HG03354 (cell line): ENCODE data around the gene FUS.
"Not testable (repeated sequence)": the region's sequence is repeated elsewhere in the genome, so short reads cannot be mapped to it uniquely, and the experiment has no call there.

Experiments
- ATAC-seq: cut with Tn5 transposase; IDR thresholded peaks from one replicate; pipeline ENCODE4 v1.9.1; 2021; ENCODE audit warnings: mild to moderate bottlenecking; ENCODE audit not compliant: unreplicated experiment, poor library complexity, severe bottlenecking

FUS gene

DNA sequence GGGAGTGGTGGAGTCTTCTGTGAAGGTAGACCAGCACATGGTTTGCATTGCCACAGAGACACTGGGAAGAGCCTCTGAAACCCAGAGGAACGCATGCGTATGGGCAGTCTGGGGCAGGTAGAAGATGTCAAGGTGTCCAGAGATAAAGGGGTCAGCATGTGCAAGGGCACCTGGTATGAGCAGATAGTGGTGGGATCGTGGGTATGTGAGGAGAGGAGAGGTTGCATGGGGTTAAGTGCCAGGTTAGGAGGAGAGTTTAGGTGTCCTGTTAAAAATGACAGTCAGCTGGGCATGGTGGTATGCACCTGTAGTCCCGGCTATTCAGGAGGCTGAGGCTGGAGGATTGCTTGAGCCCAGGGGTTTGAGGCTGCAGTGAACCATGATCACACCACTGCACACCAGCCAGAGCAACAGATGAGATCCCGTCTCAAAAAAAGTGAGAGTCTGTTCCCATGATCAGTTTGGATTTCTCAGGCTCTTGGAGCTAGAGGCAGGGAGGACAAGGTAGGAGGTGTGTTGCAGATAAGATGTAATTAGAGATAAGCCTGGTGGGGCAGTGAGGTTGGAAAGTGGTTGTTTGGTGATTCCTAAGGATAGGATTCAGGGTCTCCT lies 19.6 kb downstream of the FUS start:
- no peak for ATAC-seq

DNA sequence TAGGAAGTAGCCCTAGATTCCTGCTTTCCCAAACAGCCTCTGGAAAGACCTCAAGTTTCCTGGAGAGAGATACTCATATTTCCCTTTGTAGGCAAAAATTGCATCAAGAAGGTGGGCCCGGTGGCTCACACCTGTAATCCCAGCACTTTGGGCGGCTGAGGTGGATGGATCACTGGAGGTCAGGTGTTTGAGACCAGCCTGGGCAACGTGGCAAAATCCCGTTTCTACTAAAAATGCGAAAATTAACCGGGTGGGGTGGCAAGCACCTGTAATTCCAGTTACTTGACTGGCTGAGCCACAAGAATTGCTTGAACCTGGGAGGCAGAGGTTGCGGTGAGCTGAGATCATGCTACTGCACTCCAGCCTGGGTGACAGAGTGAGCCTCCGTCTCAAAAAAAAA lies 20.2 kb downstream of the FUS start:
- ATAC-seq: not testable (repeated sequence)

DNA sequence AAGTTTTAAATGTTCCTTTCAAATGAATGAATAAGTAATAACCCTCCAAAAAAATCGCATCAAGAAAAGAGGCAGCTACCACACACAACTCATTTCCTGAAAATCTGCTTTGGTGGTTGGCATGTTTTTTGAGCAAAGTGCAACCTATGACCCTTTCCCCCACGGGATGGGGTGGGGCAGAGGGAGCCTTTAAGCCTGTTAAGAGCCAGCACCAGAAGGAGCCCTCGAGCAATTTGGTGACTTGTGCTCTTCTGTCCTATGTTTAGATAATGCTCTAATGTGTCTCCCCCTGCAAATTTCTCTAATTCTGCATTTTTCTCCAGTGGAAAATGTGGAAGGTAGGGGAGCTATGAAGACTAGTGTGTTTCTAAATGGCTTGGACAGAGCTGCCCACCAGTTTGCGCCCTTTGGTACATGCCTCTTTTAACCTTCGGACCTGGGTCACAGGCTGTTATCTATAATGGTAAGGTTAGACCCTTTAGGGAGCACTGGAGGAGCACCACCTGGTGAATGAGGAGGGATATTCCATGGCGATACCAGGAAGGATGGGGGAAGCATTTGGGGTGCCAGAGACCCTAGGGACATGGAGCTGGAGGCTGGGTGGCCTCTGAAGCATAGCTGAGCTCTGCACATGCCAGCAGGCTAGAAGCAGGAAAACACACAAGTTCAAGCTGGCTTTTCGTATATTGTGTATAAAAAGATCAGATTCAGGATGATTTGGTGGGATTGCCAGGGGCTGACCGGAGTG lies 21.1 kb downstream of the FUS start:
- ATAC-seq: no peak

DNA sequence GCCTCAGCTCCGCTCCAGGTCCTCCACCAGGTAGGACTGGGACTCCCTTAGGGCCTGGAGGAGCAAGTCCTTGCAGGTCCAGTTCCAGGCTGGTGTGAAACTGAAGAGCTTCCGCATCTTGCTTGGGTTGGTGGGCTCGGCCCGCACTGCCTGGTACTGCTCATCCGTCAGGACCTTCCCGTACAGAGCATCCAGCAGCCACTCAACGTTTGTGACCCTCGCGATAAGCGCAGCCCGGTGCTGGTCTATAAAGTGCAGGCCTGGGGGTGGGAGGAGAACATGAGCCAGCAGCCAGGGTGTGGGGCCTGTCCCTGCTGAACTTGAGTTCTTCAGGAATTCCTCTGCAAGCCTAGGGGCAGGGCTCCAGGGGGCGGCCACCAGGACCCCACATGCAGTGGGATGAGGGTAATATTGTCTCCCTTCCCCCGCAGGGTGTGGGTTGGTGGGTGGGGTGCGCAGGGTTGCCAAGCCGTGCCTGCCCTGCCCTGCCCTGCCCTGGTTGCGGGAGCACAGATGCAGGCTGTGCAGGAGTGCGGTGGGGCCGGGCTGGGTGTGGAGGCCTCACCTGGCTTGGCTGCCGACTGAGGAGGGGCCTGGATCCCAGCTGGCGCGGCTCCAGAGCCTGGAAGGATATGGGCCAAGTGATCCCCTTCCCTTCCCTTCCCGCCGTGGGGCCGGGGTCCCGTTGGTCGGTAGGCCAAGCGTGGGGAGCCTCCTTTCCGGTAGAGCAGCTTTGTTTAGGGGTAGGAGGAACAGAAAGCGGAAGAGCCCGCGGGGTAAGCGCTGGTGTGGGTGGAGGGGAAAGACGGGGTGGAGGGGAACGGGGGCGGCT lies 21.9 kb downstream of the FUS start:
- peak; percentile 68 for ATAC-seq

DNA sequence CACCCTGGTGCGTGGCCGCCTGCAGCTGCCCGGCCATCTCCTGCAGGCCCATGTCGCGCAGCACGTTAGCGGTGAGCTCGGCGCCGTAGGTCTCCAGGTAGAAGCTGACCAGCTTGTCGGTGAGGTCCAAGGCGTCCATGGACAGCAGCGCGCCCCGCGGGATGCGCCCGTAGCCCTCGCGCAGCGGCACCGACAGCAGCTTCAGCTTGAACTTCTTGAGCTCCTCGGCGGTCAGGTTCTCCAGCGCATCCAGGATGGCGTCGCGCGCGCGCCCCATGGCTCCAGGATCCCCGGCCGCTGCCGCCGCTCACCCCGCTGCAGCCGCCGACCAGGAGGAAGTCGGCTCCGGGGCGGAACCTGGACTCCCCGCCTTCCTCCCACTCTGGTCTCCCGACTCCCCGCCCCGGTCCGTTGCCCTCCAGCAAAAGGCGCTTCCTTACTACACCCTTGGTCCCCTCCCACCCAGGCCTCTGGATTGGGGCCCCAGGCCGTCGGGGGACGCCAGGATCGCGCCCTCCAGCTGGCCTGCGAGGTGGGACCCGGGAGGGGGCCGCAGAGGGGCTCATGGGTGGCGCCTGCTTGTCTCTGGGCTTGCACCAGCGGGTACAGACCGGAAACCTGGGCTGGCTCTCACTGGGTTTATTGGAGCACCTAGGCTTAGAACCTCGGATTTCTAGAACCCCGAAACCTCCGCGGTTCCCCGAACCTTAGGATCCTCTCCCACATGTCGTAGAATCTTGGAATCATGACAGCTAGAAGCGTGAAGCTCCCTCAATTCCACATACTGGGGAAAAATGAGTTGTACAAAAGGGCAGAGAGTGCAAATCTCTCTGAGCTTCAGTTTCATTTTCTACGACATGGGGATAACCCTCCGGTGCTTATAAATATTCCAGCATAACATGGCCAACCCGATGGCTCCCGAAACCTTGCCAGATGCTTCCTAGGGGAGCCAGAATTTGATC lies 22.8 kb downstream of the FUS start, which contains the start of gene PYCARD:
TSS of gene PYCARD (minus strand) at position 347 of the 962 bp plus-strand sequence. CDS start at position 277, 70 bp downstream.
- ATAC-seq: peak; percentile 34

DNA sequence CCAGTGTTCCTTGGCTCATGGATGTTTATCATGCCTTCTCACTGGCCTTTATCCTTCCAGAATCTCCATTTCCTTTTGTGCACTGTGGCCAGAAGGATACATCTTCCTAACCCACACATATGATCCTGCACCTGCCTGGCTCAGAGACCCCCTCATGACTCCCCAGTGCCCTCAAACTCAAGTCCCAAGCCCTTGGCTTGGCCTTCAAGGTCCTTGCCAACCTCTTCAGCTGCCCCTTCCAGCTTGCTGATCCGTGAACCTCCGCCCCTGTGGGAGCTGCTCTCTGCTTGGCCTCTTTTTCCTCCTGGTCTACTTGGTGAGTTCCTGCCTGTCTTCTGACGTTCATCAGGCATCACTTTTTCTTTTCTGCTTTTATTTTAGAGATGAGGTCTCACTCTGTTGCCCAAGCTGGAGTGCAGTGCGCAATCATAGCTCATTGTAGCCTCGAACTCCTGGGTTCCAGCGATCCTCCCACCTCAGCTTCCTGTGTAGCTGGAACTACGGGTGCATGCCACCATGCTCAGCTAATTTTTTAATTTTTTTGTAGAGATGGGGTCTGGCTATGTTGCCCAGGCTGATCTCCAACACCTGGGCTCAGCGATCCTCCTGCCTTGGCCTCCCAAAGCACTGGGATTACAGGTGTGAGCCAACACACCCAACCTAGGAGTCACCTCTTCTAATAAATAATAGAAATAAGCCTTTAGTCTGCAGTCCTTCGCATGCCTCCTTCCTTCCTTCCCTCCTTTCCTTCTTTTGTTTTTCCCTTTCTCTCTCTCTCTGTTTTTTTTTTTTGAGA lies 25.1 kb downstream of the FUS start:
- ATAC-seq: no peak

DNA sequence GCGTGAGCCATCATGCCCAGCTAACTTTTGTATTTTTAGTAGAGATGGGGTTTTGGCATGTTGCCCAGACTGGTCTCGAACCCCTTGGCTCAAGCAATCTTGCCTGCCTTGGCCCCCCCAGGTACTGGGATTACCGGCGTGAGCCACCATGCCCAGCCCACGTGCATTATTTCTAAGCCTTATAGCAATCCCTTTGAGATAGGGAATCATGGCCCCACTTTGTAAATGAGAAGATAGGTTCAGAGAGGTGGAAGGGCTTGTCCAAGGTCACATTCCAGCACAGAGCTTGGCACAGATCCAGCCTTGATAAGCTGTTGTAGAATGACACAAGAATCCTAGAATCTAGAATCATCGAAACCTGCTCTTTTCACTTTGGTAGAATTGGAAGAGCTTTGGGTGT lies 26.8 kb downstream of the FUS start:
- no peak for ATAC-seq

DNA sequence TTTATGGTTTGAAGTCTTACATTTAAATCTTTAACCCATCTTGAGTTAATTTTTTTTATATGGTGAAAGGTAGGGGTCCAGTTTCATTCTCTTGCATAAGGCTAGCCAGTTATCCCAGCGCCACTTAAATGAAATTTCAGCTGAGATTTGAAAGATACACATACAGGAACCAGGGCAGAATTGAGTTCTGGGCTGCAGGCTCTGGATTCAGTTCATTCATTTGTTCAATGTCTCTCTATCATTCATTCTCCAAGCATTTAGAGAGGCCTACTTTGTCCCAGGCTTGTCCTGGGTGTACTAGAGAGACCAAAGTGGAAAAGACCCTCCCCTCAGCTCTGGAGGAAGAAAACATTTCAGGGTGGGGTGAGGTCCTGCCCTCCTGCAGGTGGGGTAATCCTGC lies 33.4 kb downstream of the FUS start:
- no peak for ATAC-seq

DNA sequence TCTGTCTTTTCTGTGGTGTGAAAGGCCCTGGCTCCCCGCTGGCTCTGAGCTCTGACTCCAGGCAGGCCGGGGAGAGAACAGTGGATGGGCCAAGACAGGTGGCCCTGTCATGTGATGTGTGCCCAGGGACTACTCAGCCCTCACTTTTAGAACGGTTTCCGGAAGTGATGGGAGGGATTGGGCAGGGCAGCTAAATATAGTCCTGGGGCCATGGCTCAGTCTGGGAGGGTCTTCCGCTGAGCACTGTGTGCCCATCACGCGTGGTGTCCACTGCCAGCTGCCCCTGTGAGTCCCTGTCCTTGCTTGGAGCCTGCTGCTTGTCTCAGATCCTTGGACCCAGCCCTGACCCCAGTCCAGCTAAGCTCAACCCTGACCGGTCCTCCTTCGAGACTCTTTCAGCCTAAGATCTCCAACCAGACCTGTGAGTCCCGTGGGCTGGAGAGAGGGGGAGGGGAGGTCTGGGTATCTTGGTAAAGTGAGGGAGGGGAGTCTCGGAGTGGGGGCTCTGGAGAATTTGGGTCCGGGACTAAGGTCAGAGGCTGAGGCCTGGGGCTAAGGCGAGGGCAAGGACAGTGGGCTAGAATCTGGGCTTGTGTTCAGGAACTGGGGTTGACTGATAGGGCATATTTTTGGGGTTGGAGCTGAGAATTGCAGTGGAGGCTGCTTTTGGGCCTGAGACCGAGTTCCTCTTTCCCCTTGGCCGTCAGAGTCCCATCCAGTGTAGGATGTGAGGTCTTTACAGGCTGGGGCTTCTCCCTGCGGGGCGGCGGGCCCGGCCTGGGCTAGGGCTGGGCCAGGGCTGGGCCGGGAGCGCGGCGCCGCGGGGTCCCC lies 34.2 kb downstream of the FUS start, which contains the start of gene TRIM72:
TSS of gene TRIM72 (plus strand) at position 243 of the 831 bp plus-strand sequence. CDS start 620 bp downstream, outside the sequence.
- no peak for ATAC-seq

DNA sequence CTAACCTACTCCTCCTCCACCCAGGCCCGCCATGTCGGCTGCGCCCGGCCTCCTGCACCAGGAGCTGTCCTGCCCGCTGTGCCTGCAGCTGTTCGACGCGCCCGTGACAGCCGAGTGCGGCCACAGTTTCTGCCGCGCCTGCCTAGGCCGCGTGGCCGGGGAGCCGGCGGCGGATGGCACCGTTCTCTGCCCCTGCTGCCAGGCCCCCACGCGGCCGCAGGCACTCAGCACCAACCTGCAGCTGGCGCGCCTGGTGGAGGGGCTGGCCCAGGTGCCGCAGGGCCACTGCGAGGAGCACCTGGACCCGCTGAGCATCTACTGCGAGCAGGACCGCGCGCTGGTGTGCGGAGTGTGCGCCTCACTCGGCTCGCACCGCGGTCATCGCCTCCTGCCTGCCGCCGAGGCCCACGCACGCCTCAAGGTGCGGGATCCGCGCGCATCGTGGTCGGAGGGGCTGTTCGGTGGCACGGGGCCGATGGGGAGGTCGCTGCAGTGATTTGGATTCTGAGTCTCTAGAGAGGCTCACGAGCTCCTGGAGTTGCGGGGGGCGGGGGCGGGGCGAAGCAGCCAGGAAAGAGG lies 34.9 kb downstream of the FUS start:
- ATAC-seq: no peak

DNA sequence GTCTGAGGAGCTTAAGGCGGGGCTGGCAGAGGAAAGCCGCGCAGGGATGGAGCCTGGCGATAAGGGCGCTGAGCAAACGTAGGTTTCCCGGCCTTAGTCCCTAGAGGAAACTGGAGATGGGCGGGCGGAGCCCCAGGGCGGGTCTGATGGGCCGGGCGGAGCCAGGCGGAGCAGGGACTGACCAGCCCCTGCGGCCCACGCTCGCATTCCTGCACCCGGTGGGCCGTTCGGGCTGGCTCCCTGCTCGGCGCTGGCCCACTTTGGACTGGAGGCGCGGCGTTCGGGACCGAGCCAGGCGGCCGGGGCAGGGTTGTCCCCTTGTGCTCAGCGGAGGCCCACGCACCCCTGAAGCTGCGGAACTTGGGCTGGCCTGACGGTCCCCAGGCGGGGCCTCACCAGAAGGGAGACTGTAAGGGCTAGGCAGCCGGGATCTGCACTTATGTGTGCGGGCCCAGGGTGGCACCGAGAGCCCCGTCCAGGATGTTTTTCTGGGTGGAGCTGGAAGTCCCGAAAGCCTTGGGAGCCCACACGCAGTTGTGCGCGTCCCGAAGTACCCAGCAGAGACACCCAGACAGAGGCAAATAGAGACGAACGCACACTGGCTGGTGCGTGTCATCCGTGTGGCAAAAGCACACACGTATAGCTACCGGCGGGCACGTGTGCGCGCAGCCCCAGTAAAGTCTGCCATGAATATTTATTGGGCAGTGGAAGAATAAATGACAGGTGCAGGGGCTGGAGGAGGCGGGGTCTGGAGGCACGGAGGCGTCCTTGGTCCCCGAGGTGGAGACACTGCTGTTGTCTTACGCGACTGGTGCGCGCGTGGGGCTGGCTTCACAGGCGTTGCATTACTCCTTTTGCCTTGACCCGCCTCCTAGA lies 35.6 kb downstream of the FUS start:
- no peak for ATAC-seq

DNA sequence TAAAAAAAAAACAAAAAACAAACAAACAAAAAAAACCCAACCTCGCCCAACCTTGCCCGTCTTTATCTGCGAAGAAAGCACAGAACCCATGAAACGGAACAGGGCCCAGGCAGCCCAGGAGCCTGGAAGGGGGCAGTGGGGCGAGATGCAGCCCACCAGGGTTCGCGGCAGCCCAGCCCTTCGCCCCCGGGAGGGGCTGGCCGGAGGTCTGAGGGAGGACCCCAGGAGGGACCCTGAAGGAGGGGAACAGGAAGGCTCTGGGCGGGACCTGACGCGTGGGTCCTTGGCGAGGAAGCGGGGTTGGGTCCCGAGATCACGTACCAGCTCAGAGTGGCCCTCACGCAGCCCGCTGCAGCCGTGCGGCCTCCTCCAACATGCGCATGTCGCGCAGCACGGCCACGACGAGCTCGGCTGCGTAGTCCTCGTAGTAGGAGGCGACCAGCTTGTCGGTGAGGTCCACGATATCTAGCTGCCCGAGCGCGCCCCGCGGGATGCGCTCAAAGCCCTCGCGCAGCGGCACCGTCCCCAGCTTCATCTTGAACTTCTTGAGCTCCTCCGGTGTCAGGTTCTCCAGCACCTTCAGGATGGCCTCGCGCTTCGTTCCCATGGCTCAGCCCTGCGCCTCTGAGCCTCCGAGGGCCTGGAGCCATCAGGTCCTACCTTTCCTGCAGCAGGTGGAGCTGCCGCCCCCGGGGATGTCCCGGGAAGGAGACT lies 36.6 kb downstream of the FUS start, which contains the start of gene PYDC1:
TSS of gene PYDC1 (minus strand) at position 714 of the 714 bp plus-strand sequence. CDS start at position 607, 107 bp downstream.
- no peak for ATAC-seq

DNA sequence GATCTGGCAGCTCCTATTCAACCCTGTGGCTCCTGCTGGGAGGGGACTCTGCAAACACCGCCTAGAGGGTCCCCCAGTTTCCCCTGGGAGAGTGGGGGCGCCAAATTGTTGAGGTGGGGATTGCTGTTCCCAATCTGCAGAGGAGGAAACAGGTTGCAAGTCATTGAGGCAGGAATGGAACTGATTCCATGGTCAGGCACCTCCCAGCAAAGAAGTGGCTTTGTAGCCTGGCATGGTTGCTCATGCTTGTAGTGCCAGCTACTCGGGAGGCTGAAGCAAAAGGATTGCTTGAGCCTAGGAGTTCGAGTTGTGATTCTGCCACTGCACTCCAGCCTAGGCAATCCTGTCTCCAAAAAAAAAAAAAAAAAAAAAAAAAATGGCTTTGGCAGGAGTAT lies 37.2 kb downstream of the FUS start:
- ATAC-seq: no peak

DNA sequence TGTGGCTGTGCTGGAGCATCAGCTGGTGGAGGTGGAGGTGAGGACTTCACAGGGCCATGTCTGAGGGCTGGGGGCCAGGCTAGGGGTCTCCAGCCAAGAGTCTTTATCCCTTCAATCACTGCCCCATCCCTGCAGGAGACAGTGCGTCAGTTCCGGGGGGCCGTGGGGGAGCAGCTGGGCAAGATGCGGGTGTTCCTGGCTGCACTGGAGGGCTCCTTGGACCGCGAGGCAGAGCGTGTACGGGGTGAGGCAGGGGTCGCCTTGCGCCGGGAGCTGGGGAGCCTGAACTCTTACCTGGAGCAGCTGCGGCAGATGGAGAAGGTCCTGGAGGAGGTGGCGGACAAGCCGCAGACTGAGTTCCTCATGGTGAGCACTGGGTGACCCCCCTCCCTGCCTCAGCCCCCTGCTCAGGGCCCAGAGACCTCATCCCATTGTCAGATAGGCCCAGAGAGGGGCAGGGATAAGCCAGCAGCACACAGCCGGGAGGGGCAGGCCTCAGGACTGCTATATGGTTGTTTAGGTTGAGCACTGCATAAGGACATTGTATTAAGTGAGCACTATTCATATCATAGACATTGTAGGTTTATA lies 39.3 kb downstream of the FUS start:
- ATAC-seq: no peak

DNA sequence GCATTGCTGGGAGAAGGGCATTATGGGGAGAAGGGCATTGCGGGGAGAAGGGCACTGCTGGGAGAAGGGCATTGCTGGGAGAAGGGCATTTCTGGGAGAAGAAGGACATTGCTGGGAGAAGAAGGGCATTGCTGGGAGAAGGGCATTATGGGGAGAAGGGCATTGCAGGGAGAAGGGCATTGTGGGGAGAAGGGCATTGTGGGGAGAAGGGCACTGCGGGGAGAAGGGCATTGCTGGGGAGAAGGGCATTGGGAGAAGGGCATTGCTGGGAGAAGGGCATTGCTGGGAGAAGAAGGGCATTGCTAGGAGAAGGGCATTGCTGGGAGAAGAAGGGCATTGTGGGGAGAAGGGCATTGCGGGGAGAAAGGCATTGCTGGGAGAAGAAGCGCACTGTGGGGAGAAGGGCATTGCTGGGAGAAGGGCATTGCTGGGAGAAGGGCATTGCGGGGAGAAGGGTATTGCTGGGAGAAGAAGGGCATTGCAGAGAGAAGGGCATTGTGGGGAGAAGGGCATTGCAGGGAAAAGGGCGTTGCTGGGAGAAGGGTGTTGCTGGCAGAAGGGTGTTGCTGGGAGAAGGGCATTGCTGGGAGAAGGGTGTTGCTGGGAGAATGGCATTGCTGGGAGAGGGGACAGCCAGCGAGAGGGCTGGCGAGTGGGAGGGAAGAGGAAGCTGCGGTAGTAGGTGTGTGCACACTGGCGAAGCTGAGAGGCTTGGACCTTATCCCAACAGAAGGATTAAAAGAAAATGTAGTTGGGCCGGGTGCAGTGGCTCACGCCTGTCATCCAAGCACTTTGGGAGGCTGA lies 41.6 kb downstream of the FUS start:
- ATAC-seq: no peak
